ENCODE results near the gene TIGAR. TPM values are rescaled to one million over a fixed set of nuclear protein-coding genes. Genes with fewer than 3 reads are reported as not detected.

TIGAR gene
- total RNA-seq, 1 experiment from 2014 or later: 42.7 TPM

GRCh38 chr12:4323396-4323795 is 2.4 kb downstream of the TIGAR start:
- ChIA-PET CTCF (no interaction called here), POLR2A (no interaction called here)
- H3K9me3 Mint-ChIP-seq (ENCODE audit: unreplicated experiment): no peaks in the 10 kb centered on the region
- H3K36me3 ChIP-seq (ENCODE audit: control insufficient read depth, insufficient read depth, low read length): no peaks in the 10 kb centered on the region
- H3K27me3 ChIP-seq (replicated peaks; ENCODE audit: control insufficient read depth, insufficient read depth, low read length): no peaks in the 10 kb centered on the region
- H3K4me1 ChIP-seq: peaks cover 15% of the 10 kb centered on the region
- no peak overlapping the region for H3K4me3 Mint-ChIP-seq (ENCODE audit: unreplicated experiment)
- no peaks in the 10 kb centered on the region for H3K9me3 ChIP-seq
- BruUV-seq (replicated peaks): no TSS peak
- no peak overlapping the region for H3K4me3 ChIP-seq (ENCODE audit: low read depth, low read length)
- peaks cover 42% of the 10 kb centered on the region for H3K36me3 Mint-ChIP-seq (ENCODE audit: insufficient read depth, unreplicated experiment)
- H3K27ac Mint-ChIP-seq (ENCODE audit: unreplicated experiment): no peak overlapping the region
- H3K27me3 Mint-ChIP-seq (ENCODE audit: insufficient read depth, unreplicated experiment): no peaks in the 10 kb centered on the region
- intact Hi-C loops (cut with micrococcal nuclease; ENCODE audit: unreplicated experiment): no loop called here
- TF ChIP-seq, protein P1, sequence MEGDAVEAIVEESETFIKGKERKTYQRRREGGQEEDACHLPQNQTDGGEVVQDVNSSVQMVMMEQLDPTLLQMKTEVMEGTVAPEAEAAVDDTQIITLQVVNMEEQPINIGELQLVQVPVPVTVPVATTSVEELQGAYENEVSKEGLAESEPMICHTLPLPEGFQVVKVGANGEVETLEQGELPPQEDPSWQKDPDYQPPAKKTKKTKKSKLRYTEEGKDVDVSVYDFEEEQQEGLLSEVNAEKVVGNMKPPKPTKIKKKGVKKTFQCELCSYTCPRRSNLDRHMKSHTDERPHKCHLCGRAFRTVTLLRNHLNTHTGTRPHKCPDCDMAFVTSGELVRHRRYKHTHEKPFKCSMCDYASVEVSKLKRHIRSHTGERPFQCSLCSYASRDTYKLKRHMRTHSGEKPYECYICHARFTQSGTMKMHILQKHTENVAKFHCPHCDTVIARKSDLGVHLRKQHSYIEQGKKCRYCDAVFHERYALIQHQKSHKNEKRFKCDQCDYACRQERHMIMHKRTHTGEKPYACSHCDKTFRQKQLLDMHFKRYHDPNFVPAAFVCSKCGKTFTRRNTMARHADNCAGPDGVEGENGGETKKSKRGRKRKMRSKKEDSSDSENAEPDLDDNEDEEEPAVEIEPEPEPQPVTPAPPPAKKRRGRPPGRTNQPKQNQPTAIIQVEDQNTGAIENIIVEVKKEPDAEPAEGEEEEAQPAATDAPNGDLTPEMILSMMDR (IDR thresholded peaks at IDR 0.05; ENCODE audit: insufficient read depth in 1 of 2, low read depth in 1 of 2, low read length in 1 of 2, severe bottlenecking in 1 of 2, unreplicated experiment in 1 of 2): no peak
- no peak for DNase-seq
- peaks cover 9% of the 10 kb centered on the region for H3K4me1 Mint-ChIP-seq (ENCODE audit: low read depth, unreplicated experiment)

DNA sequence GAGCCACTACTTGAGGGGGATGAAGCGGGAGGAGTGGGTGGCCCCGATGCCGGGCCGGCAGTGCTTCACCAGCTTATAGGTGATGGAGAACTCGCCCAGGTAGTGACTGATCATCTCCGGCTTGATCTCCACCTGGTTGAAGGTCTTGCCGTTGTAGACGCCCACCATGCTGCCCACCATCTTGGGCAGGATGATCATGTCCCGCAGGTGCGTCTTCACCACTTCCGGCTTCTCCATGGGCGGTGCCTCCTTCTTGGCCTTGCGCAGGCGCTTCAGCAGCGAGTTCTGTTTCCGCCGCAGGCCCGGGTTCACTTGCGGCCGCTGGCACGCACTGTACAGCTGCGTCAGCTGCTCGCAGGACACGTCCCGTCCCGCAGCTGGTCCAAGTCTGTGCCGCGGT is 3.4 kb downstream of the TIGAR start:
- no peaks in the 10 kb centered on the region for H3K36me3 ChIP-seq (ENCODE audit: control insufficient read depth, insufficient read depth, low read length)
- TF ChIP-seq, protein P1 (IDR thresholded peaks at IDR 0.05; ENCODE audit: insufficient read depth in 1 of 2, low read depth in 1 of 2, low read length in 1 of 2, severe bottlenecking in 1 of 2, unreplicated experiment in 1 of 2): no peak
- Mint-ChIP-seq H3K4me1 (ENCODE audit: low read depth, unreplicated experiment) (peaks cover 5% of the 10 kb centered on the region), H3K27me3 (ENCODE audit: insufficient read depth, unreplicated experiment) (no peaks in the 10 kb centered on the region), H3K36me3 (ENCODE audit: insufficient read depth, unreplicated experiment) (peaks cover 46% of the 10 kb centered on the region), H3K9me3 (ENCODE audit: unreplicated experiment) (no peaks in the 10 kb centered on the region), H3K27ac (ENCODE audit: unreplicated experiment) (no peak overlapping the region), H3K4me3 (ENCODE audit: unreplicated experiment) (no peak overlapping the region)
- CTCF ChIA-PET: interaction anchor here (0.7 kb wide), 1 partner anchor 246 kb away, joined by 4 read pairs; no protein-coding TSS in a partner anchor
- no peak overlapping the region for H3K4me3 ChIP-seq (ENCODE audit: low read depth, low read length)
- BruUV-seq (replicated peaks): no TSS peak
- POLR2A ChIA-PET: no interaction called here
- H3K4me1 ChIP-seq: peaks cover 13% of the 10 kb centered on the region
- H3K9me3 ChIP-seq: no peaks in the 10 kb centered on the region
- no peaks in the 10 kb centered on the region for H3K27me3 ChIP-seq (replicated peaks; ENCODE audit: control insufficient read depth, insufficient read depth, low read length)
- intact Hi-C loops (cut with micrococcal nuclease; ENCODE audit: unreplicated experiment): no loop called here
- DNase-seq: no peak

DNA sequence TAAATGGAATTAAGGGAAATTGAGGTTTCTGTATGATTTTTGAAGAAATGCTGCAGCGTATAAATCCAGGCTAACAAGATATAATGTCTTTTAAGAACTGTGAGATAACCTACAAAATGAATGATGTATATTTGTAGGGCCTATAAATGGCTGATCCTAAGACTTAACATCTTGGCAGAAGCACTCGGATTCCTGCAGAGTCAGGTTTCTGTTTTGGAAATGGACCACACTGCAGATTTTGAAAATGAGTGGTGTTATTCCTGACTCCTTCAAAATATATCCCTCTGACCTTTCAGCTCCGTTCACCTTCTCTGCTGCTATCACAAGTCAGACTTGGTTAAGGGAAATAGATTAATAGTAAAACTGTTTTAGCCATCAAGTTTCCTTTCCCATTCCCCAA is 5.0 kb downstream of the TIGAR start:
- H3K36me3 ChIP-seq (ENCODE audit: control insufficient read depth, insufficient read depth, low read length): no peaks in the 10 kb centered on the region
- no peak overlapping the region for H3K4me3 ChIP-seq (ENCODE audit: low read depth, low read length)
- H3K27ac Mint-ChIP-seq (ENCODE audit: unreplicated experiment): no peak overlapping the region
- H3K27me3 ChIP-seq (replicated peaks; ENCODE audit: control insufficient read depth, insufficient read depth, low read length): no peaks in the 10 kb centered on the region
- no peak for DNase-seq
- intact Hi-C loops (cut with micrococcal nuclease; ENCODE audit: unreplicated experiment): no loop called here
- peaks cover 13% of the 10 kb centered on the region for H3K4me1 Mint-ChIP-seq (ENCODE audit: low read depth, unreplicated experiment)
- ChIA-PET POLR2A (no interaction called here), CTCF (no interaction called here)
- H3K36me3 Mint-ChIP-seq (ENCODE audit: insufficient read depth, unreplicated experiment): peaks cover 53% of the 10 kb centered on the region
- no peak overlapping the region for H3K4me3 Mint-ChIP-seq (ENCODE audit: unreplicated experiment)
- H3K9me3 Mint-ChIP-seq (ENCODE audit: unreplicated experiment): no peaks in the 10 kb centered on the region
- TF ChIP-seq, protein P1 (IDR thresholded peaks at IDR 0.05; ENCODE audit: insufficient read depth in 1 of 2, low read depth in 1 of 2, low read length in 1 of 2, severe bottlenecking in 1 of 2, unreplicated experiment in 1 of 2): no peak
- H3K27me3 Mint-ChIP-seq (ENCODE audit: insufficient read depth, unreplicated experiment): no peaks in the 10 kb centered on the region
- H3K9me3 ChIP-seq: no peaks in the 10 kb centered on the region
- H3K4me1 ChIP-seq: peaks cover 8% of the 10 kb centered on the region; the same call in 1 of the 2 replicates
- no TSS peak for BruUV-seq (replicated peaks)

Measured in Caco-2 (cell line).